ENCODE data around the gene SLC27A1. TPM values are rescaled to one million over a fixed set of nuclear protein-coding genes. Genes with fewer than 3 reads are reported as not detected.

The SLC27A1 gene
- total and polyA plus RNA-seq, 11 donors: 22.1 to 70.3 (median 47.6) TPM

DNA sequence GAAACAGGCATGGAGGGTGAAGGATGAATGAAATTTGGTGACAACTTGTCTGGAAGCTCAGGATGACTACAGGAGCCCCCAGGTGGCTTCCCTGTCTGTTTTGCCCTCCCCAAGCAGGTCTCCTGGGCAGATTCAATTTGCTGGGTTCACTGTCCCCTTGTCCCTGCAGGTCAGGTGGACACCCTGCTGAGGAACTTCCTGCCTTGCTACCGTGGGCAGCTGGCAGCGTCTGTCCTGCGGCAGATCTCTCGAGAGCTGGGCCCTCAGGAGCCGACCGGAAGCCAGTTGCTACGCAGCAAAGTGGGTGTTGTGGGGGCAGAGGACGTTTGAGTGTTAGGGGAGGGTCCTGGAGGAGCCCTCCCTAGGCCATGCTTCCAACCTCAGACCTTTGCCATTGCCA, 60.3 kb downstream of the SLC27A1 start:
- intact Hi-C loops (cut with DNase I): loop anchor here in 1 of 10 donors (10.0 kb wide), 1 partner anchor 234 kb away; no protein-coding TSS in a partner anchor
- H3K9me3 ChIP-seq: peaks cover 0 to 10% (median 1%) of the 10 kb centered on the region in 12 donors
- no peaks in the 10 kb centered on the region for H3K4me1 ChIP-seq
- WGBS, 4 donors: 9 to 21% (median 18%) methylated on average over 8 of the region's 8 CpGs
- H3K27me3 ChIP-seq: peaks cover 0 to 29% (median 0%) of the 10 kb centered on the region in 9 donors
- no peaks in the 10 kb centered on the region for H3K36me3 ChIP-seq
- H3K4me3 ChIP-seq: no peak overlapping the region
- ATAC-seq (no peak), DNase-seq (no peak)
- no peak overlapping the region for H3K27ac ChIP-seq
- TF ChIP-seq CTCF (IDR thresholded peaks at IDR 0.05) (no peak), POLR2A (IDR thresholded peaks at IDR 0.05) (no peak)

GRCh38 chr19:17532116-17532515, 61.8 kb downstream of the SLC27A1 start:
- intact Hi-C loops (cut with DNase I): loop anchor here in 1 of 10 donors (10.0 kb wide), 1 partner anchor 233 kb away; no protein-coding TSS in a partner anchor

DNA sequence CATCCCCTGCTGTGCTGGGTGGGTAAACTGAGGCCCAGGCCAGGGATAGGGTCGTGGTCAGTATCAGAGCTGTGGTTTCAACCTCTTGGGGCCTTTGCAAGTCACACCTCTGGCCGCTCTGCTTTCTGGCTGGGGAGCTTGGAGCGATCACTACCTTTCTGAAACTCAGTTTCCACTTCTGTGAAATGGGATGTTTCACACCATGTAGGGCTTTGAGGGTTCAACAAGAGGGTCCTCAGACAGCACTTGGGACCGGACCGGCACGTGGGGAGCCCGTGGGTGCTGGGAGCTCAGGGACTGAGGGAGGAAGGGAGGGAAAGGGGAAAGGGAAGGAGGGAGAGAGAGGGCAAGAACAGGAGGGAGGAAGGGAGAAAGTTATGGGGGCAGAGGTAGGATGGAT, 62.2 kb downstream of the SLC27A1 start:
- ATAC-seq: no peak
- WGBS, 4 donors: 57 to 70% (median 61%) methylated on average over 6 to 7 of the region's 7 CpGs
- Histone ChIP-seq H3K9me3 (peaks cover 0 to 10% (median 1%) of the 10 kb centered on the region in 12 donors), H3K27ac (no peak overlapping the region), H3K27me3 (peaks cover 0 to 16% (median 0%) of the 10 kb centered on the region in 9 donors), H3K4me1 (no peaks in the 10 kb centered on the region), H3K36me3 (no peaks in the 10 kb centered on the region), H3K4me3 (no peak overlapping the region)
- TF ChIP-seq CTCF (IDR thresholded peaks at IDR 0.05) (no peak), POLR2A (IDR thresholded peaks at IDR 0.05) (no peak)
- intact Hi-C loops (cut with DNase I): loop anchor here in 1 of 10 donors (10.0 kb wide), 1 partner anchor 232 kb away; no protein-coding TSS in a partner anchor
- DNase-seq: no peak

More at GRCh38 chr19:17532116-17532515, 61.8 kb downstream of the SLC27A1 start:
- no peak for TF ChIP-seq CTCF (IDR thresholded peaks at IDR 0.05)
- no peak for TF ChIP-seq POLR2A (IDR thresholded peaks at IDR 0.05)
- Histone ChIP-seq H3K4me3 (no peak overlapping the region), H3K27ac (no peak overlapping the region), H3K36me3 (no peaks in the 10 kb centered on the region), H3K9me3 (peaks cover 0 to 10% (median 1%) of the 10 kb centered on the region in 12 donors), H3K27me3 (peaks cover 0 to 16% (median 0%) of the 10 kb centered on the region in 9 donors), H3K4me1 (no peaks in the 10 kb centered on the region)
- ATAC-seq (no peak), DNase-seq (no peak)
- 76 to 89% (median 86%) methylated on average over 15 to 16 of the region's 16 CpGs for WGBS, 4 donors

DNA sequence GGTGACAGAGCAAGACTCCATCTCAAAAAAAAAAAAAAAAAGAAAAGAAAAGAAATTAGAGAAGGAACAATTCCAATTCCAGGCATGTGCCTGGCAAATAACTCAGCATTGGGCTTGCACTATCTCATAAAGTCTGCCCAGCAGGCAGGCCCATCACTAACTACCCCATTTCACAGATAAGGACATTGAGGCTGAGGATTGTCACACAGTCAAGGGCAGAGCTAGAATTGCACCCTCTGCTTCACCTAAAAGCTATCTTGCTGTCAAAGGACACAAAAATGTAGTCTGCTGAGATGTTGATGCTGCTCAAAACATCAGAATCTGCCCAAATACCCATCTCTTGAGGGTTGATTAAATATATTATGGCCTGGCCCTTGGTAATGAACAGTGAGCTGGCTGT, 64.4 kb downstream of the SLC27A1 start:
- ATAC-seq (no peak), DNase-seq (no peak)
- TF ChIP-seq CTCF (IDR thresholded peaks at IDR 0.05) (no peak), POLR2A (IDR thresholded peaks at IDR 0.05) (no peak)
- intact Hi-C loops (cut with DNase I): loop anchor here in 2 of 10 donors (5.0 to 10.0 kb wide), 2 partner anchors 230 to 233 kb away; no protein-coding TSS in a partner anchor
- Histone ChIP-seq H3K9me3 (no peaks in the 10 kb centered on the region), H3K27ac (no peak overlapping the region), H3K27me3 (peaks cover 0 to 13% (median 0%) of the 10 kb centered on the region in 9 donors), H3K4me3 (no peak overlapping the region), H3K36me3 (no peaks in the 10 kb centered on the region), H3K4me1 (peaks cover 0 to 13% (median 11%) of the 10 kb centered on the region in 12 donors)
